ENCODE measurements around the gene SYNGR4. TPM values are rescaled to one million over a fixed set of nuclear protein-coding genes. Genes with fewer than 3 reads are reported as not detected.

Gene SYNGR4
- total RNA-seq, 6 donors from 2014 or later = not detected

Other genes starting within 250 kb of the SYNGR4 start
- 100 to 1,000 TPM in 1 of 6 donors, 10 to 100 TPM in 5; 11.4 to 113 (median 27.8) TPM for gene LIG1, start 194.0 kb upstream of the SYNGR4 start, total RNA-seq
- 10 to 100 TPM in 1 of 6 donors, 1 to 10 TPM in 5; 2.9 to 13.2 (median 8.0) TPM for gene ZSWIM9, start 193.7 kb upstream of the SYNGR4 start, total RNA-seq
- 100 to 1,000 TPM in 1 of 6 donors, 10 to 100 TPM in 5; 35.1 to 138 (median 77.8) TPM for gene CARD8, start 108.5 kb upstream of the SYNGR4 start, total RNA-seq
- gene ZNF114, start 94.3 kb upstream of the SYNGR4 start, total RNA-seq = 1 to 10 TPM; 1.0 to 4.5 (median 1.2) TPM
- 100 to 1,000 TPM in 2 of 6 donors, 10 to 100 TPM in 4; 38.8 to 173 (median 75.1) TPM for gene EMP3, start 38.8 kb upstream of the SYNGR4 start, total RNA-seq
- 10 to 100 TPM in 4 of 6 donors, 1 to 10 TPM in 2; 4.7 to 34.6 (median 16.6) TPM for gene TMEM143, start 427 bp upstream of the SYNGR4 start, total RNA-seq
- 100 to 1,000 TPM in 2 of 6 donors, 10 to 100 TPM in 4; 44.6 to 141 (median 96.8) TPM for gene KDELR1, start 27.2 kb downstream of the SYNGR4 start, total RNA-seq
- 1 to 10 TPM in 2 of 6 donors, under 1 TPM in 4; 0.15 to 1.4 (median 0.57) TPM for gene GRIN2D, start 29.3 kb downstream of the SYNGR4 start, total RNA-seq
- gene GRWD1, start 81.6 kb downstream of the SYNGR4 start, total RNA-seq = 10 to 100 TPM; 10.5 to 44.1 (median 31.6) TPM
- gene KCNJ14, start 91.2 kb downstream of the SYNGR4 start, total RNA-seq = 1 to 10 TPM in 3 of 6 donors, under 1 TPM in 3; 0.54 to 1.9 (median 0.91) TPM
- 100 to 1,000 TPM in 2 of 6 donors, 10 to 100 TPM in 4; 53.4 to 195 (median 77.0) TPM for gene CYTH2, start 105.0 kb downstream of the SYNGR4 start, total RNA-seq
- gene LMTK3, start 147.5 kb downstream of the SYNGR4 start, total RNA-seq = 10 to 100 TPM in 4 of 6 donors, 1 to 10 TPM in 2; 4.9 to 45.1 (median 13.1) TPM
- 10 to 100 TPM; 10.5 to 19.6 (median 15.2) TPM for gene SULT2B1, start 187.8 kb downstream of the SYNGR4 start, total RNA-seq
- under 1 TPM in 1 of 6 donors, not detected in 5; 0.27 TPM for gene SPACA4, start 242.4 kb downstream of the SYNGR4 start, total RNA-seq

Data from upper lobe of left lung (tissue), 6 donors.